Endothelial cell of umbilical vein (primary cell): ENCODE data around the gene SSBP3. TPM values are rescaled to one million over a fixed set of nuclear protein-coding genes. Genes with fewer than 3 reads are reported as not detected.
A peak's percentile ranks its signal among the peaks of the same experiment; 100 is the strongest.

Source experiments
- BruUV-seq: library from RNA; stranded (reverse); fragments of 400-500 nt; replicated peaks from 2 replicates; lab custom pipeline; 2021; lab: Mats Ljungman, UMichigan
- CTCF ChIA-PET: fragments of 300-600, 350-600 bp; sonication (Branson Sonifier 250); formaldehyde crosslinking; loops from one replicate; lab custom pipeline; 2021; ENCODE audit warnings: antibody characterized with exemption, inconsistent platforms; lab: Charles Lee
- POLR2A ChIA-PET: fragments of 300-600, 350-600 bp; sonication (Branson Sonifier 250); formaldehyde crosslinking; loops from one replicate; lab custom pipeline; 2021; ENCODE audit warnings: antibody characterized with exemption, inconsistent platforms; lab: Charles Lee
- DNase-seq: peaks from one replicate; pipeline ENCODE4 v3.0.0-alpha.2; 2011; ENCODE audit warnings: low read depth, low spot score
- FAIRE-seq: peaks from 2 replicates; lab custom pipeline; 2011; peaks lifted over from hg19 to GRCh38; lab: Jason Lieb, UNC
- H2AFZ ChIP-seq: 2 replicates; pipeline ENCODE4 v1.6.0; 2012; ENCODE audit warnings: low read depth, low read length, control low read depth, inconsistent platforms
- H3K27ac ChIP-seq: 2 replicates; pipeline ENCODE4 v1.5.1; 2011; ENCODE audit warnings: low read depth, mild to moderate bottlenecking, control low read depth, low read length, moderate library complexity; ENCODE audit not compliant: insufficient read depth
- H3K27me3 ChIP-seq, 2 experiments: 2 replicates each; pipeline versions ENCODE4 v1.6.0 to v1.6.1; 2011; ENCODE audit warnings: low read length in 2 of 2, mixed read lengths in 1 of 2; ENCODE audit not compliant: control insufficient read depth in 2 of 2, insufficient read depth in 2 of 2
- H3K36me3 ChIP-seq, 2 experiments: 2 replicates in 1 of 2; 3 replicates in 1 of 2; pipeline ENCODE4 v1.5.1; 2011; ENCODE audit warnings: low read length in 2 of 2, mild to moderate bottlenecking in 1 of 2, moderate library complexity in 1 of 2; ENCODE audit not compliant: control insufficient read depth in 2 of 2, insufficient read depth in 2 of 2; ENCODE audit errors: extremely low read depth in 1 of 2
- H3K4me1 ChIP-seq: 3 replicates; pipeline ENCODE4 v1.5.1; 2011; ENCODE audit warnings: mild to moderate bottlenecking, low read length; ENCODE audit not compliant: control insufficient read depth, insufficient read depth; ENCODE audit errors: extremely low read depth
- H3K4me2 ChIP-seq: 2 replicates; pipeline ENCODE4 v1.6.1; 2011; ENCODE audit warnings: low read length, control low read depth, mixed read lengths; ENCODE audit not compliant: insufficient read depth
- H3K4me3 ChIP-seq, 3 experiments: fragments of 200-600 bp in 1 of 3; sonication (generic), shearing (Covaris generic) in 1 of 3; replicated peaks in 1 of 3; 2 replicates each; pipeline ENCODE4 v1.5.1; 2011 to 2016; ENCODE audit warnings: control low read depth in 3 of 3, low read length in 3 of 3, mild to moderate bottlenecking in 2 of 3, inconsistent platforms in 1 of 3, low read depth in 1 of 3, moderate library complexity in 1 of 3; ENCODE audit not compliant: insufficient read depth in 1 of 3
- H3K79me2 ChIP-seq: 2 replicates; pipeline ENCODE4 v1.6.0; 2012; ENCODE audit warnings: low read length, inconsistent platforms; ENCODE audit not compliant: control insufficient read depth, insufficient read depth
- H3K9ac ChIP-seq: replicated peaks from 2 replicates; pipeline ENCODE3; 2011; ENCODE audit warnings: low read length, control low read depth; ENCODE audit not compliant: insufficient read depth; ENCODE audit errors: extremely low read depth
- H3K9me1 ChIP-seq: replicated peaks from 3 replicates; pipeline ENCODE4 v1.6.0; 2011; ENCODE audit warnings: mild to moderate bottlenecking, low read length; ENCODE audit not compliant: control insufficient read depth, insufficient read depth; ENCODE audit errors: extremely low read depth
- H3K9me3 ChIP-seq: replicated peaks from 2 replicates; pipeline ENCODE4 v1.5.1; 2012; ENCODE audit warnings: low read length, inconsistent platforms; ENCODE audit not compliant: control insufficient read depth, insufficient read depth
- H4K20me1 ChIP-seq: replicated peaks from 2 replicates; pipeline ENCODE3; 2011; ENCODE audit warnings: mild to moderate bottlenecking, low read length; ENCODE audit not compliant: control insufficient read depth, insufficient read depth; ENCODE audit errors: extremely low read depth
- GATA2 ChIP-seq: IDR thresholded peaks from 2 replicates; pipeline ENCODE4 v1.7.0; 2011; ENCODE audit warnings: low read depth, mild to moderate bottlenecking, moderate library complexity, mixed read lengths, low read length; ENCODE audit not compliant: insufficient read length, insufficient read depth
- MYC ChIP-seq: IDR thresholded peaks from one replicate; pipeline ENCODE4 v1.6.1; 2011; ENCODE audit warnings: mild to moderate bottlenecking, low read depth, low read length
- POLR2AphosphoS5 ChIP-seq: IDR thresholded peaks from 2 replicates; pipeline ENCODE4 v1.6.1; 2012; ENCODE audit warnings: low read depth, mild to moderate bottlenecking, control low read depth, low read length, moderate library complexity; ENCODE audit not compliant: insufficient read depth
- dilution Hi-C: fragments of 300-500 bp; cut with MboI; formaldehyde crosslinking; loops from one replicate; pipeline ENCODE4 v1.15.0; 2019; ENCODE audit warnings: low sequenced_read_pairs; ENCODE audit not compliant: extremely low pct_ligation_motif_present
- intact Hi-C: fragments of 100-400 bp; cut with micrococcal nuclease; formaldehyde crosslinking; loops from one replicate; pipeline ENCODE4 v1.10.0; 2022
- polyA plus RNA-seq, 4 experiments: library from polyadenylated mRNA; depleted of rRNA in 3 of 4; stranded (reverse) in 3 of 4; unstranded in 1 of 4; fragments of >200 nt; gene quantifications; 2 replicates each; pipeline versions ENCODE4 v1.2.1 to v1.2.3, GENCODE V29; 2011 to 2012; ENCODE audit warnings: missing spikeins in 1 of 4
- total RNA-seq: library from RNA; stranded (reverse); gene quantifications from 2 replicates; pipeline ENCODE4 v1.2.3, GENCODE V29; 2021

SSBP3 gene
- total and polyA plus RNA-seq, 2 donors (not counting 3 experiments of a cell fraction or from before 2014, with no cell fraction given) = 44.9 to 59.4 TPM

GRCh38 chr1:54221113-54221834 is 184.9 kb downstream of the SSBP3 start:
- H2AFZ ChIP-seq = no peak overlapping the region
- no peak overlapping the region for H3K27ac ChIP-seq
- ChIA-PET POLR2A (no interaction called here), CTCF (interaction anchor here (0.7 to 3.3 kb wide), 6 partner anchors 8 to 114 kb away, joined by 3 to 26 read pairs (median 3); no protein-coding TSS in a partner anchor)
- no peaks in the 10 kb centered on the region for H3K27me3 ChIP-seq
- no peak overlapping the region for H3K4me3 ChIP-seq
- no peaks in the 10 kb centered on the region for H3K9me3 ChIP-seq
- H3K9me1 ChIP-seq = no peaks in the 10 kb centered on the region
- dilution Hi-C loops = no loop called here
- intact Hi-C loops = no loop called here
- BruUV-seq = no TSS peak
- H3K79me2 ChIP-seq = no peaks in the 10 kb centered on the region
- FAIRE-seq = no peak
- no peak overlapping the region for H3K4me2 ChIP-seq
- no peak for TF ChIP-seq GATA2
- no peak for TF ChIP-seq POLR2AphosphoS5
- H3K4me1 ChIP-seq = peaks cover 3% of the 10 kb centered on the region
- H4K20me1 ChIP-seq = no peaks in the 10 kb centered on the region
- H3K9ac ChIP-seq = no peak overlapping the region
- peaks cover 3 to 20% of the 10 kb centered on the region in 2 experiments for H3K36me3 ChIP-seq
- DNase-seq = no peak

DNA sequence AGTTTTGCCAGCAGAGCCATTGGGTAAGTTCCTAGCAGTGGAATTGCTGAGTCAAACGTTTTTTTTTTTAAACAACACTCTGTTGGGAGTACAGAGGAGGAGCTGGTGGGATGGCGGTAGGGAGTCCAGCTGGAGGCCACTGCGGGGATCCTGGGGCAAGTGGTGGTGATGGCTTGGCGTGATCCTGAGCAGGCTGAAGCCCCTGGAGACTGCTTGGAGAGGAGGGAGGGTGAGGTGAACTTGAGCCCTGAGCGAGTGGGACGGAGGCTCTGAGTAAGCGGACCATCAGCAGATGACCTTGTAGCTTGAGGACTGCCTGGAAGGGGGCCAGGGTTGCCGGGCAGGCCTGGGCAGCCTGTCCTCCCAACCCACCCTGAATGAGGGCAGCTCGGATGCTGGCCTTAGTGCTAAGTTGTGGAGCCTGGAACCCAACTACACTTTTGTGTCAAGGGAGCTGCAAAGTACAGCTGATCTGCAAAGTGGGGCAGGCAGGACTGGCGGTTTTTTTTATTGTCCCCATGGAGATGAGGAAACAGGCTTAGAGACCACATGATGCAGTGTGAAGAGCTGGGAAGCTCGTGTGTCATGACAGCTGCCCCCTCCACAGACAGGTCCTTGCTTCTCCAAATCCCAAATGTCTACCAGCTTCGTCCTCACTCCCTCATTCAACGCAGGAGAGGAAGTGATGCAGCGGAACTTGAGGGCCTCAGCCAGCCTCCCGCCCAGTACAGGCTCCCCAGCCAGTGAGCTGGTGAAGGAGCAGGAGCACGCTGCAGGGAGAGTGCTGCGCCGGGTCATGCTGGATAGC is 186.0 kb downstream of the SSBP3 start:
- BruUV-seq = no TSS peak
- no peaks in the 10 kb centered on the region for H3K27me3 ChIP-seq
- no peak overlapping the region for H3K27ac ChIP-seq
- no peak for DNase-seq
- dilution Hi-C loops = no loop called here
- no peak for FAIRE-seq
- peaks cover 3% of the 10 kb centered on the region for H3K4me1 ChIP-seq
- ChIA-PET CTCF (interaction anchor here (0.7 to 3.3 kb wide), 9 partner anchors 9 to 269 kb away, joined by 3 to 26 read pairs (median 3); no protein-coding TSS in a partner anchor), POLR2A (no interaction called here)
- no peaks in the 10 kb centered on the region for H4K20me1 ChIP-seq
- TF ChIP-seq POLR2AphosphoS5 (peak; percentile 18), MYC (no peak)
- no peaks in the 10 kb centered on the region for H3K9me3 ChIP-seq
- no peak overlapping the region for H2AFZ ChIP-seq
- no peaks in the 10 kb centered on the region for H3K79me2 ChIP-seq
- H3K36me3 ChIP-seq = peaks cover 2 to 27% of the 10 kb centered on the region in 2 experiments
- H3K9ac ChIP-seq = no peak overlapping the region
- H3K9me1 ChIP-seq = no peaks in the 10 kb centered on the region
- no peak overlapping the region for H3K4me3 ChIP-seq
- intact Hi-C loops = no loop called here
- H3K4me2 ChIP-seq = no peak overlapping the region
